HFFc6 (cell line): ENCODE data around the gene CYBC1. TPM values are rescaled to one million over a fixed set of nuclear protein-coding genes. Genes with fewer than 3 reads are reported as not detected.

Source experiments
- DNase-seq: peaks from one replicate; pipeline ENCODE4 v3.0.0-alpha.2; 2018
- H3K27ac Mint-ChIP-seq: 2 replicates; pipeline ENCODE4 v1.8.0; 2020; ENCODE audit warnings: mild to moderate bottlenecking, mixed read lengths
- H3K27me3 Mint-ChIP-seq: 2 replicates; pipeline ENCODE4 v1.8.0; 2021; ENCODE audit warnings: mild to moderate bottlenecking, moderate library complexity, mixed read lengths; ENCODE audit not compliant: insufficient read depth
- H3K36me3 Mint-ChIP-seq: 2 replicates; pipeline ENCODE4 v1.8.0; 2021; ENCODE audit warnings: low read depth, mixed read lengths
- H3K4me1 Mint-ChIP-seq: 2 replicates; pipeline ENCODE4 v1.8.0; 2020; ENCODE audit warnings: low read depth, mixed read lengths
- H3K4me3 Mint-ChIP-seq: 2 replicates; pipeline ENCODE4 v1.8.0; 2020; ENCODE audit warnings: mild to moderate bottlenecking, moderate library complexity, mixed read lengths
- H3K9me3 Mint-ChIP-seq: 2 replicates; pipeline ENCODE4 v1.8.0; 2020; ENCODE audit warnings: mild to moderate bottlenecking, mixed read lengths
- CTCF ChIP-seq: fragments of 200-600 bp; sonication (generic); IDR thresholded peaks from 2 replicates; pipeline ENCODE4 v1.5.0; 2021; ENCODE audit warnings: antibody characterized with exemption, mild to moderate bottlenecking
- total RNA-seq, 6 experiments: library from RNA; stranded (reverse); fragmentation: NEBNext Ultra II Directional; extraction: Animal tissue kit (Norgen Biotek cat#: 25700); gene quantifications; 2 replicates in 1 of 6; 3 replicates in 5 of 6; pipeline ENCODE4 v1.2.3, GENCODE V29; 2021

CYBC1 gene
- total RNA-seq, 6 experiments from 2014 or later, result 47.4 to 60.5 (median 48.7) TPM

GRCh38 chr17:82475458-82475857 lies 24.9 kb upstream of the CYBC1 start:
- DNase-seq, result no peak
- Mint-ChIP-seq H3K4me1 (no peaks in the 10 kb centered on the region), H3K9me3 (no peaks in the 10 kb centered on the region), H3K27me3 (no peaks in the 10 kb centered on the region), H3K36me3 (0 out of 2 replicates have a peak, but pooled peaks cover 5% of the 10 kb centered on the region), H3K4me3 (no peak overlapping the region), H3K27ac (no peak overlapping the region)
- TF ChIP-seq CTCF, result no peak

- Mint-ChIP-seq H3K36me3 (peaks cover 10% of the 10 kb centered on the region), H3K27me3 (no peaks in the 10 kb centered on the region), H3K27ac (no peak overlapping the region), H3K4me1 (no peaks in the 10 kb centered on the region), H3K9me3 (no peaks in the 10 kb centered on the region), H3K4me3 (no peak overlapping the region)
- no peak for DNase-seq
- TF ChIP-seq CTCF, result no peak
Measured at GRCh38 chr17:82474223-82475010, 23.9 kb upstream of the CYBC1 start.

GRCh38 chr17:82470065-82470464 lies 19.5 kb upstream of the CYBC1 start:
- no peak for DNase-seq
- Mint-ChIP-seq H3K36me3 (peaks cover 26% of the 10 kb centered on the region), H3K9me3 (no peaks in the 10 kb centered on the region), H3K27ac (no peak overlapping the region), H3K27me3 (no peaks in the 10 kb centered on the region), H3K4me3 (no peak overlapping the region), H3K4me1 (peaks cover 5% of the 10 kb centered on the region; the same call in 1 of the 2 replicates)
- TF ChIP-seq CTCF, result no peak

- peaks cover 5% of the 10 kb centered on the region; the same call in 1 of the 2 replicates for H3K4me1 Mint-ChIP-seq
- H3K27ac Mint-ChIP-seq, result no peak overlapping the region
- no peak for DNase-seq
- H3K4me3 Mint-ChIP-seq, result no peak overlapping the region
- H3K9me3 Mint-ChIP-seq, result no peaks in the 10 kb centered on the region
- TF ChIP-seq CTCF, result no peak
- no peaks in the 10 kb centered on the region for H3K27me3 Mint-ChIP-seq
- H3K36me3 Mint-ChIP-seq, result peaks cover 29% of the 10 kb centered on the region
Measured at GRCh38 chr17:82468692-82469091, 18.1 kb upstream of the CYBC1 start.

GRCh38 chr17:82465023-82465603 lies 14.6 kb upstream of the CYBC1 start:
- no peak overlapping the region for H3K27ac Mint-ChIP-seq
- DNase-seq, result no peak
- H3K4me1 Mint-ChIP-seq, result peaks cover 5% of the 10 kb centered on the region; the same call in 1 of the 2 replicates
- H3K36me3 Mint-ChIP-seq, result peaks cover 23% of the 10 kb centered on the region
- no peaks in the 10 kb centered on the region for H3K27me3 Mint-ChIP-seq
- H3K9me3 Mint-ChIP-seq, result no peaks in the 10 kb centered on the region
- no peak overlapping the region for H3K4me3 Mint-ChIP-seq
- no peak for TF ChIP-seq CTCF
